ENCODE measurements around the gene FFAR4. TPM values are rescaled to one million over a fixed set of nuclear protein-coding genes. Genes with fewer than 3 reads are reported as not detected.

FFAR4 gene
- total RNA-seq, 2 experiments from 2014 or later: not detected

GRCh38 chr10:93628858-93629257, 62.4 kb downstream of the FFAR4 start:
- no peak for TF ChIP-seq CTCF (IDR thresholded peaks at IDR 0.05)
- no peaks in the 10 kb centered on the region for H3K4me1 Mint-ChIP-seq (ENCODE audit: low read depth)
- ChIA-PET POLR2A (no interaction called here), CTCF (no interaction called here)
- no peaks in the 10 kb centered on the region for H3K27me3 Mint-ChIP-seq
- no peaks in the 10 kb centered on the region for H3K36me3 Mint-ChIP-seq (ENCODE audit: low read depth)
- no peak overlapping the region for H3K27ac Mint-ChIP-seq
- DNase-seq (no peak), ATAC-seq (no peak)
- H3K9me3 Mint-ChIP-seq: no peaks in the 10 kb centered on the region
- no peak overlapping the region for H3K4me3 Mint-ChIP-seq
- intact Hi-C loops (cut with micrococcal nuclease): no loop called here

- ChIA-PET CTCF (no interaction called here), POLR2A (no interaction called here)
- intact Hi-C loops (cut with micrococcal nuclease): no loop called here
- Mint-ChIP-seq H3K9me3 (no peaks in the 10 kb centered on the region), H3K4me1 (ENCODE audit: low read depth) (no peaks in the 10 kb centered on the region), H3K36me3 (ENCODE audit: low read depth) (no peaks in the 10 kb centered on the region), H3K4me3 (no peak overlapping the region), H3K27me3 (no peaks in the 10 kb centered on the region), H3K27ac (no peak overlapping the region)
- ATAC-seq: no peak
- no peak for TF ChIP-seq CTCF (IDR thresholded peaks at IDR 0.05)
- no peak for DNase-seq
Observed at GRCh38 chr10:93629647-93630305, 63.3 kb downstream of the FFAR4 start.

- ChIA-PET CTCF (no interaction called here), POLR2A (no interaction called here)
- Mint-ChIP-seq H3K4me1 (ENCODE audit: low read depth) (no peaks in the 10 kb centered on the region), H3K27ac (no peak overlapping the region), H3K36me3 (ENCODE audit: low read depth) (no peaks in the 10 kb centered on the region), H3K4me3 (no peak overlapping the region), H3K9me3 (no peaks in the 10 kb centered on the region), H3K27me3 (no peaks in the 10 kb centered on the region)
- ATAC-seq (no peak), DNase-seq (no peak)
- intact Hi-C loops (cut with micrococcal nuclease): no loop called here
- TF ChIP-seq CTCF (IDR thresholded peaks at IDR 0.05): no peak
Observed at GRCh38 chr10:93630625-93631557, 64.4 kb downstream of the FFAR4 start.

Other genes with a start within 250 kb of the FFAR4 start
- gene MYOF, start 84.3 kb upstream of the FFAR4 start, total RNA-seq: 1 to 10 TPM; 4.9 to 5.4 TPM
- 10 to 100 TPM; 44.6 to 45.0 TPM for gene CEP55, start 70.1 kb upstream of the FFAR4 start, total RNA-seq
- gene RBP4, start 34.6 kb downstream of the FFAR4 start, total RNA-seq: not detected
- not detected for gene PDE6C, start 45.9 kb downstream of the FFAR4 start, total RNA-seq
- gene FRA10AC1, start 135.9 kb downstream of the FFAR4 start, total RNA-seq: 10 to 100 TPM; 15.1 to 15.8 TPM
- gene LGI1, start 191.3 kb downstream of the FFAR4 start, total RNA-seq: not detected

Data from activated CD8-positive, alpha-beta T cell treated with anti-CD3 and anti-CD28 coated beads for 36 hours (primary cell).